NCI-H2227 (cell line): ENCODE measurements around the gene IQGAP3.
A peak's percentile ranks its signal among the peaks of the same experiment; 100 is the strongest.

Experiments used
- DNase-seq: peaks from one replicate; lab custom pipeline; 2025; ENCODE audit not compliant: unreplicated experiment; lab: John Stamatoyannopoulos, UW

Gene IQGAP3

GRCh38 chr1:156497743-156498431, 74.5 kb downstream of the IQGAP3 start:
- peak; percentile 14 for DNase-seq

GRCh38 chr1:156497078-156497742, 75.2 kb downstream of the IQGAP3 start:
- DNase-seq: no peak

GRCh38 chr1:156496211-156496761, 76.1 kb downstream of the IQGAP3 start:
- DNase-seq: no peak

- DNase-seq: no peak
Observed at GRCh38 chr1:156495401-156496140, 76.8 kb downstream of the IQGAP3 start.

DNA sequence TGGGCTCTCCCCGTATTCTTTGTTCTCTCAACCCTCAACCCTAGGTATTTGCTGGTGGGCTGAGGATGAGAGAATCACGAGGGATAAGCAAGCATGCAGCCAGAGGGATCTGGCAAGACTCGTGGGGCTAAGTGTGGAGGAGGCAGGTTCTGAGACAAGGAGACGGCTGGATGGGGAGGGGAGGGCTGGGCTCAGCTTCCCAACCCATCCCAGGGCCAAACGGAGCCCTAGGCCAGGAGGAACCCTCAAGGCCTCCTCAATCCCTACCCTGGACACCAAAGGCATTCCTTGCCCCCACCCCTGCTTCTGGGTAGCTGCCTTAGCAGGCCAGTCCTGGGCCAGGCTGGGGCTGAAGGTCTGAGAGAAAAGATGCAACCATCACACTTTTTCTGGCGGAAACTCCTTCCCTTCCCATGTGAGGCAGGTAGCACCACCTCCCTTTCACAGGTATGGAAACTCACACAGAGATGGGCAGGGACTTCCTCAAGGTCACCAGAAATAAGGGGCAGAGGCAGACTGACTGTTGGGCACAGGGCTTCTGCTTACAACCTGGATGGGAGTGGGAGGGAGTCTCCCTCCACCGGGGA, 78.0 kb downstream of the IQGAP3 start:
- DNase-seq: no peak

- DNase-seq: no peak
Observed at GRCh38 chr1:156493742-156494141, 78.6 kb downstream of the IQGAP3 start.

GRCh38 chr1:156493154-156493631, 79.2 kb downstream of the IQGAP3 start:
- no peak for DNase-seq

GRCh38 chr1:156492591-156493080, 79.7 kb downstream of the IQGAP3 start:
- DNase-seq: no peak

GRCh38 chr1:156492013-156492590, 80.3 kb downstream of the IQGAP3 start:
- DNase-seq: no peak

- DNase-seq: no peak
Observed at GRCh38 chr1:156491151-156491949, 81.0 kb downstream of the IQGAP3 start.

DNA sequence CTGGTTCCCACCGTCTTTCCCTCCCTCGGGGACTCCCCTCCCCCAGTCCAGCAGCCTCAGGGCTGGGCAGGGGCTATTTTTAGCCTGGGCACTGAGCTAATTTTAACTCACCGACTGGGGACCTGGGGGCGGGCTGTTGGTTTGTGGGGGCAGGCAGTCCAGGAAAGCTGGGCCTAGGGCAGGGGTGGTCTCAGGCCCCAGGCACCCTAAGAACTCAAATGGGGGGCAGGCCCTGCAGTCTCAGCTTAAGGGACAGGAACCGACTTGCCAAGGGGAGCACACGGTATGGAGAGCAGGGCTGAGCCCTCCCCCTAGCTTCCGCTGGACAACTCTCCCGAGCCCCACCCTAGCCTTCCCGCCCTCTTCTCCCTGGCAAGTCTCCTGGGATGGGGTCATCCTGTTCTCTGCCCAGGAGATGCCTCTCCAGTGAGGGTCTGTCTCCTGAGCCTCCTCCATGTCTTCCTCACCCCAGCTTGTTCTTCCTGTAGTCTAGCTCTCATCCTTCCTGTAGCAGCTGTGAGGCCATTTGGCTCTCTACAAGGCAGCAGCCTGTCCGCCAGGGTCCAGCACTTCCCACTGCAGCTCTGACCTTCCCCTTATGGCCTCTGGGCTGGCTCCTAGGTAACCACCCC, 81.8 kb downstream of the IQGAP3 start:
- peak; percentile 67 for DNase-seq

- no peak for DNase-seq
Observed at GRCh38 chr1:156489935-156490293, 82.5 kb downstream of the IQGAP3 start.

DNA sequence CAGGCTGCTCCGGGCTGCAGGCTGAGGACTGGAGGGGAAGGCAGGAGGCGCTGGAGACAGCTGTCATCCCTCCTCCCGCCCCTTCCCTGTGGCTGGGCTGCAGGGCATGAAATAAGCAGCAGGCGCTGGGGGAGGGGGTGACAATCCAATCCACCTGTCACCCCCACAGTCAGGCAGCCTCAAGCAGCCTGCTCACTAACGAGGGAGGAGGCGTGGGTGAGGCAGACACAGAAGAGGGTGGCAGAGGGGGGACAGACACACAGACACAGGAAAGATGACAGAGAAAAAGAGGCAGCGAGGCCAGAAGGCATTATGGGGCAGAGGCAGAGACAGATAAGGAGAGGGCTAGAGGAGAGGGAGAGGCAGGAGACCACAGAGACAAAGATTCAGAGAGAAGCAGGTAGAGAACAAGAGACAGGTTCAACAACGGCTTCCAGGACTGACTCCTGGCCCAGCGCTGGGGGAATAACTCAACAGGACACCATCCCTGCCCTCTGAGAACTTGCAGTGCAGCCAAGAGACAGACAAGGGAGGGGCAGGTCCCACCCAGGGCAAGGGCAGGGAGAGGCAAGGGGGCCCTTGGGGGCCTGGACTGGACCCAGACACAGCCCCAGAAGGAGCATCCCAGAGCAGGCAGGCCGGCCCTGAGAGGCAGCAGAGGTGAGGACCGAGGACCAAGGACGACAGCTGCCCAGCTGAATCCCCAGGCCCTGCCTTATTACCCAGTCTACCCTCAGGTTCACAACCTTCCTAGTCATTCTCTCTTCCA, 83.0 kb downstream of the IQGAP3 start:
- DNase-seq: peak; percentile 85

DNA sequence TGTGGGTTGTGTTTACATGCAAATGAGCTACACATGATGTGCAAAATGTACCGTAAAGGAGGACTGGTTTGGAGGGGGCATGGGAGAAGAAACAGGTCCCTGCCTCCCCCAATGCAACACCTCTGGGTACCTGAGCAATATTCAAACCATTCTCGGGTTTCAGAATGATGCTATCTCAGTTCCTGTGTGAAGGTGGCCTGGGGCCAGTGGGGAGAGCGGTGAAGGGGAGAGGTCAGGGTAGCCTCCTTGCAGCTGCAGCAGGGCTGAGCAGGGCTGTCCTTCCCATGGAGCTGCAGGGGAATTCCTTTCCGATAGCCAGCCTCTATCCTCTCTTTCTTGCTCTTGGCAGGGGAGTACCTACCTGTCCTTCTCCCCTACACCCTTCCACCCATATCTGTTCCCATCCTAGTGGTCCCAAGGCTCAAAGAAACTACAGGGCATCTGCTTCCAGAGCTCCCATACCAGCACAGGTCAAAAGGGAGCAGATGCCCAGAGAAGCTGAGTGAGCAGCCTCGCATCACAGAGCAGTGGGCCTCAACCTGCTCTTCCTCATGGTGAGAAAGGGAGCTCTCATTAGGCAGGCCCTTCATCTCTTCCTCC, 83.7 kb downstream of the IQGAP3 start:
- DNase-seq: no peak

DNA sequence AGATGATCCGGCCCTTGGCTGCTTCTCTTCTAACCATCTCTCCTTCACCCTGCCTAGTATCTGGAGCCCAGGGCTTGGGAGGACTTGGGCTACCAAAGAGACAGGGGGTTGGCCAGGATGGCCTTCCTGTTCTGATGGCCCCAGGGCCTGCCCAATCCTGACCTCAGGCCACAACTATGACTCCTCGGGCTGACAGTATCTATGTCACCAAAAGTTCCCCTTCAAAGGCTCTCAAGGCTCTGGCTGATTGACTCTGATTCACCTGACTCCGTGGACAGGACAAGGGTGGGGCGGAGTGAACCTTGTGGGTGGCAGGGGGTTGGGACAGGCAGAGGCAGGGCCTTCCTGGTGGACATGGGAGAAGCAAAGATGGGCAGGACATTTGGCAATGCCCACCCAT, 84.5 kb downstream of the IQGAP3 start:
- DNase-seq: no peak

- peak; percentile 77 for DNase-seq
Observed at GRCh38 chr1:156486421-156487344, 85.7 kb downstream of the IQGAP3 start.

DNA sequence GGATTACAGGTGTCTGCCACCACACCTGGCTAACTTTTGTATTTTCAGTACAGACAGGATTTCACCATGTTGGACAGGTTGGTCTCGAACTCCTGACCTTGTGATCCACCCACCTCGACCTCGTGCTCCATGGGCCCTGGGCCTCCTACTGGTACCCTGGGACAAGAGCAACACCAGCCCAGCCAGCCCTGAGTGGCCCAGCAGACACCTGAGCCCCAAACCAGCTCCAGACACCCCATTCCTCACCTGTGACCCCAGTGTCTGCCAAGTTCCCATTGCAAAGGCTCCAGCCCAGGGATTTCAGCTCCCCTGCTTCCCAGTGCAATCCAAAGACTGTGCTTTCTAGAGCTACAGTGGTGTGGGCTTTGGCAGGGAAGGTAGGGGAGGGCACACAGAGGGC, 86.4 kb downstream of the IQGAP3 start:
- no peak for DNase-seq
